Stimulated activated effector memory CD8-positive, alpha-beta T cell treated with anti-CD3 and anti-CD28 coated beads, Interleukin-12 subunit alpha, Interleukin-12 subunit beta, amount 100 ng/mL, for 72 hours (primary cell): ENCODE data around the gene IQCE.
"Not testable (repeated sequence)": the region's sequence is repeated elsewhere in the genome, so short reads cannot be mapped to it uniquely, and the experiment has no call there.

Experiments
- ATAC-seq: fragments of 150-1000 bp; cut with Tn5 transposase; 2 replicates; pipeline ENCODE4 v1.10.0; 2021
- DNase-seq, 2 donors: peaks; one replicate each; pipeline ENCODE4 v3.0.0; 2021 to 2022; ENCODE audit warnings: low spot score in 2 of 2
- H3K27ac Mint-ChIP-seq: one replicate; pipeline ENCODE4 v1.8.0; 2022; ENCODE audit warnings: mild to moderate bottlenecking, mixed read lengths
- H3K36me3 Mint-ChIP-seq: one replicate; pipeline ENCODE4 v1.8.0; 2022; ENCODE audit warnings: mild to moderate bottlenecking, mixed read lengths
- H3K4me1 Mint-ChIP-seq: one replicate; pipeline ENCODE4 v1.8.0; 2022; ENCODE audit warnings: mixed read lengths
- H3K4me3 Mint-ChIP-seq: one replicate; pipeline ENCODE4 v1.8.0; 2022; ENCODE audit warnings: mild to moderate bottlenecking, mixed read lengths
- H3K9me3 Mint-ChIP-seq: one replicate; pipeline ENCODE4 v1.8.0; 2022; ENCODE audit warnings: mixed read lengths

IQCE gene

GRCh38 chr7:2605608-2606538, 47.1 kb downstream of the IQCE start:
- ATAC-seq (no peak), DNase-seq (no peak)
- no peak overlapping the region for H3K27ac Mint-ChIP-seq
- peaks cover 13% of the 10 kb centered on the region for H3K4me1 Mint-ChIP-seq
- no peaks in the 10 kb centered on the region for H3K36me3 Mint-ChIP-seq
- no peak overlapping the region for H3K4me3 Mint-ChIP-seq
- no peaks in the 10 kb centered on the region for H3K9me3 Mint-ChIP-seq

GRCh38 chr7:2606539-2606936, 47.8 kb downstream of the IQCE start:
- no peak overlapping the region for H3K27ac Mint-ChIP-seq
- no peaks in the 10 kb centered on the region for H3K9me3 Mint-ChIP-seq
- DNase-seq (no peak), ATAC-seq (no peak)
- peaks cover 13% of the 10 kb centered on the region for H3K4me1 Mint-ChIP-seq
- H3K4me3 Mint-ChIP-seq, result no peak overlapping the region
- no peaks in the 10 kb centered on the region for H3K36me3 Mint-ChIP-seq

- H3K9me3 Mint-ChIP-seq, result no peaks in the 10 kb centered on the region
- H3K4me3 Mint-ChIP-seq, result no peak overlapping the region
- no peaks in the 10 kb centered on the region for H3K36me3 Mint-ChIP-seq
- H3K4me1 Mint-ChIP-seq, result peaks cover 13% of the 10 kb centered on the region
- DNase-seq, result no peak
- ATAC-seq, result no peak
- no peak overlapping the region for H3K27ac Mint-ChIP-seq
These were observed 48.5 kb downstream of the IQCE start for GRCh38 chr7:2607122-2607922.

GRCh38 chr7:2607923-2608904, 49.4 kb downstream of the IQCE start:
- H3K9me3 Mint-ChIP-seq, result no peaks in the 10 kb centered on the region
- H3K36me3 Mint-ChIP-seq, result no peaks in the 10 kb centered on the region
- DNase-seq (no peak), ATAC-seq (no peak)
- no peak overlapping the region for H3K4me3 Mint-ChIP-seq
- H3K4me1 Mint-ChIP-seq, result peaks cover 13% of the 10 kb centered on the region
- H3K27ac Mint-ChIP-seq, result no peak overlapping the region

- peaks cover 13% of the 10 kb centered on the region for H3K4me1 Mint-ChIP-seq
- no peak for DNase-seq
- H3K9me3 Mint-ChIP-seq, result no peaks in the 10 kb centered on the region
- H3K4me3 Mint-ChIP-seq, result no peak overlapping the region
- ATAC-seq, result peak; percentile 57
- no peak overlapping the region for H3K27ac Mint-ChIP-seq
- H3K36me3 Mint-ChIP-seq, result no peaks in the 10 kb centered on the region
These were observed 50.2 kb downstream of the IQCE start for GRCh38 chr7:2608921-2609411.

GRCh38 chr7:2609646-2610045, 50.9 kb downstream of the IQCE start:
- not testable (repeated sequence) for ATAC-seq, DNase-seq, H3K27ac Mint-ChIP-seq, H3K9me3 Mint-ChIP-seq, H3K4me3 Mint-ChIP-seq, H3K36me3 Mint-ChIP-seq
- H3K4me1 Mint-ChIP-seq, result peaks cover 13% of the 10 kb centered on the region

GRCh38 chr7:2610466-2610865, 51.7 kb downstream of the IQCE start:
- Mint-ChIP-seq H3K36me3 (no peaks in the 10 kb centered on the region), H3K27ac (no peak overlapping the region), H3K9me3 (no peaks in the 10 kb centered on the region), H3K4me3 (no peak overlapping the region), H3K4me1 (peaks cover 13% of the 10 kb centered on the region)
- ATAC-seq (no peak), DNase-seq (no peak)

- DNase-seq, result no peak
- H3K9me3 Mint-ChIP-seq, result no peaks in the 10 kb centered on the region
- H3K4me1 Mint-ChIP-seq, result peaks cover 13% of the 10 kb centered on the region
- no peak for ATAC-seq
- no peak overlapping the region for H3K27ac Mint-ChIP-seq
- no peak overlapping the region for H3K4me3 Mint-ChIP-seq
- H3K36me3 Mint-ChIP-seq, result no peaks in the 10 kb centered on the region
These were observed 52.1 kb downstream of the IQCE start for GRCh38 chr7:2610898-2611297.

- Mint-ChIP-seq H3K4me1 (peaks cover 13% of the 10 kb centered on the region), H3K4me3 (no peak overlapping the region), H3K27ac (no peak overlapping the region), H3K36me3 (no peaks in the 10 kb centered on the region), H3K9me3 (no peaks in the 10 kb centered on the region)
- DNase-seq (no peak), ATAC-seq (no peak)
These were observed 52.6 kb downstream of the IQCE start for GRCh38 chr7:2611401-2611800.

- no peaks in the 10 kb centered on the region for H3K9me3 Mint-ChIP-seq
- H3K27ac Mint-ChIP-seq, result no peak overlapping the region
- no peaks in the 10 kb centered on the region for H3K36me3 Mint-ChIP-seq
- no peak overlapping the region for H3K4me3 Mint-ChIP-seq
- H3K4me1 Mint-ChIP-seq, result peaks cover 13% of the 10 kb centered on the region
- no peak for ATAC-seq
- DNase-seq, result no peak
These were observed 53.1 kb downstream of the IQCE start for GRCh38 chr7:2611922-2612321.

- H3K4me1 Mint-ChIP-seq, result peaks cover 11% of the 10 kb centered on the region
- no peak overlapping the region for H3K4me3 Mint-ChIP-seq
- H3K27ac Mint-ChIP-seq, result peak overlapping the region; percentile 63
- no peaks in the 10 kb centered on the region for H3K9me3 Mint-ChIP-seq
- DNase-seq (no peak), ATAC-seq (no peak)
- H3K36me3 Mint-ChIP-seq, result no peaks in the 10 kb centered on the region
These were observed 53.8 kb downstream of the IQCE start for GRCh38 chr7:2612445-2613097.

GRCh38 chr7:2613098-2613930, 54.5 kb downstream of the IQCE start:
- H3K4me1 Mint-ChIP-seq, result peaks cover 7% of the 10 kb centered on the region
- no peaks in the 10 kb centered on the region for H3K9me3 Mint-ChIP-seq
- no peak for ATAC-seq
- no peak for DNase-seq
- no peaks in the 10 kb centered on the region for H3K36me3 Mint-ChIP-seq
- peak overlapping the region; percentile 63 for H3K27ac Mint-ChIP-seq
- H3K4me3 Mint-ChIP-seq, result no peak overlapping the region

- no peak for DNase-seq
- H3K9me3 Mint-ChIP-seq, result no peaks in the 10 kb centered on the region
- peak overlapping the region; percentile 52 for H3K27ac Mint-ChIP-seq
- H3K4me3 Mint-ChIP-seq, result no peak overlapping the region
- H3K4me1 Mint-ChIP-seq, result peaks cover 2% of the 10 kb centered on the region
- no peaks in the 10 kb centered on the region for H3K36me3 Mint-ChIP-seq
- no peak for ATAC-seq
These were observed 55.3 kb downstream of the IQCE start for GRCh38 chr7:2613931-2614600.
